ENCODE data around the gene SIX3.

Gene SIX3

GRCh38 chr2:44957656-44958327 lies 16.3 kb downstream of the SIX3 start:
- no peak for DNase-seq (ENCODE audit: low read depth)

GRCh38 chr2:44959855-44960254 lies 18.4 kb downstream of the SIX3 start:
- no peak for DNase-seq (ENCODE audit: low read depth)

GRCh38 chr2:44960871-44961270 lies 19.4 kb downstream of the SIX3 start:
- DNase-seq (ENCODE audit: low read depth) = no peak

- DNase-seq (ENCODE audit: low read depth) = no peak
These were observed 20.7 kb downstream of the SIX3 start for GRCh38 chr2:44962176-44962695.

- no peak for DNase-seq (ENCODE audit: low read depth)
These were observed 23.3 kb downstream of the SIX3 start for GRCh38 chr2:44964752-44965236.

GRCh38 chr2:44965684-44966083 lies 24.2 kb downstream of the SIX3 start:
- DNase-seq (ENCODE audit: low read depth) = no peak

- DNase-seq (ENCODE audit: low read depth) = no peak
These were observed 25.6 kb downstream of the SIX3 start for GRCh38 chr2:44967056-44967455.

- no peak for DNase-seq (ENCODE audit: low read depth)
These were observed 26.4 kb downstream of the SIX3 start for GRCh38 chr2:44967727-44968432.

- DNase-seq (ENCODE audit: low read depth) = no peak
These were observed 28.4 kb downstream of the SIX3 start for GRCh38 chr2:44969936-44970335.

GRCh38 chr2:44970846-44971450 lies 29.4 kb downstream of the SIX3 start:
- DNase-seq (ENCODE audit: low read depth) = no peak

- DNase-seq (ENCODE audit: low read depth) = no peak
These were observed 31.5 kb downstream of the SIX3 start for GRCh38 chr2:44972771-44973535.

- DNase-seq (ENCODE audit: low read depth) = no peak
These were observed 32.7 kb downstream of the SIX3 start for GRCh38 chr2:44974064-44974715.

GRCh38 chr2:44975571-44976450 lies 34.3 kb downstream of the SIX3 start:
- DNase-seq (ENCODE audit: low read depth) = no peak

GRCh38 chr2:44979581-44979980 lies 38.1 kb downstream of the SIX3 start:
- no peak for DNase-seq (ENCODE audit: low read depth)

- no peak for DNase-seq (ENCODE audit: low read depth)
These were observed 39.5 kb downstream of the SIX3 start for GRCh38 chr2:44980751-44981713.

GRCh38 chr2:44981714-44982108 lies 40.2 kb downstream of the SIX3 start:
- DNase-seq (ENCODE audit: low read depth) = no peak

GRCh38 chr2:44983836-44984604 lies 42.5 kb downstream of the SIX3 start:
- DNase-seq (ENCODE audit: low read depth) = no peak

- DNase-seq (ENCODE audit: low read depth) = no peak
These were observed 47.7 kb downstream of the SIX3 start for GRCh38 chr2:44989176-44989575.

- no peak for DNase-seq (ENCODE audit: low read depth)
These were observed 52.9 kb downstream of the SIX3 start for GRCh38 chr2:44994377-44994776.

All from HS-5 (cell line).